ENCODE measurements around the gene CAST.

Gene CAST

GRCh38 chr5:96648023-96648422 is 14.2 kb upstream of the CAST start:
- no peak for DNase-seq (ENCODE audit: low spot score)

GRCh38 chr5:96648593-96648992 is 13.6 kb upstream of the CAST start:
- DNase-seq (ENCODE audit: low spot score) = no peak

- no peak for DNase-seq (ENCODE audit: low spot score)
Measured at GRCh38 chr5:96649251-96649662, 12.9 kb upstream of the CAST start.

- DNase-seq (ENCODE audit: low spot score) = no peak
Measured at GRCh38 chr5:96649681-96650540, 12.3 kb upstream of the CAST start.

- DNase-seq (ENCODE audit: low spot score) = no peak
Measured at GRCh38 chr5:96651047-96651446, 11.1 kb upstream of the CAST start.

- no peak for DNase-seq (ENCODE audit: low spot score)
Measured at GRCh38 chr5:96651948-96652753, 10.0 kb upstream of the CAST start.

- DNase-seq (ENCODE audit: low spot score) = no peak
Measured at GRCh38 chr5:96652769-96653454, 9.3 kb upstream of the CAST start.

GRCh38 chr5:96654209-96654608 is 8.0 kb upstream of the CAST start:
- no peak for DNase-seq (ENCODE audit: low spot score)

GRCh38 chr5:96655085-96655484 is 7.1 kb upstream of the CAST start:
- DNase-seq (ENCODE audit: low spot score) = no peak

- peak; percentile 3 for DNase-seq (ENCODE audit: low spot score)
Measured at GRCh38 chr5:96655506-96655905, 6.7 kb upstream of the CAST start.

- peak; percentile 77 for DNase-seq (ENCODE audit: low spot score)
Measured at GRCh38 chr5:96657068-96657467, 5.1 kb upstream of the CAST start.

GRCh38 chr5:96658272-96658671 is 3.9 kb upstream of the CAST start:
- DNase-seq (ENCODE audit: low spot score) = no peak

- DNase-seq (ENCODE audit: low spot score) = no peak
Measured at GRCh38 chr5:96659170-96659569, 3.0 kb upstream of the CAST start.

- DNase-seq (ENCODE audit: low spot score) = peak; percentile 68
Measured at GRCh38 chr5:96660971-96661854, 963 bp upstream of the CAST start.

- DNase-seq (ENCODE audit: low spot score) = peak; percentile 90
Measured at GRCh38 chr5:96662725-96663518, 746 bp downstream of the CAST start.

- DNase-seq (ENCODE audit: low spot score) = no peak
Measured at GRCh38 chr5:96663608-96664007, 1.4 kb downstream of the CAST start.

GRCh38 chr5:96664669-96665068 is 2.5 kb downstream of the CAST start:
- no peak for DNase-seq (ENCODE audit: low spot score)

GRCh38 chr5:96668725-96669124 is 6.5 kb downstream of the CAST start:
- DNase-seq (ENCODE audit: low spot score) = no peak

- no peak for DNase-seq (ENCODE audit: low spot score)
Measured at GRCh38 chr5:96669909-96670308, 7.7 kb downstream of the CAST start.

- no peak for DNase-seq (ENCODE audit: low spot score)
Measured at GRCh38 chr5:96671441-96671840, 9.3 kb downstream of the CAST start.

GRCh38 chr5:96673127-96673526 is 11.0 kb downstream of the CAST start:
- no peak for DNase-seq (ENCODE audit: low spot score)
